GM21447 (cell line): ENCODE measurements around the gene NDRG4.

Experiments
- ATAC-seq: cut with Tn5 transposase; IDR thresholded peaks from one replicate; pipeline ENCODE4 v1.9.1; 2021; ENCODE audit not compliant: unreplicated experiment

NDRG4 gene

DNA sequence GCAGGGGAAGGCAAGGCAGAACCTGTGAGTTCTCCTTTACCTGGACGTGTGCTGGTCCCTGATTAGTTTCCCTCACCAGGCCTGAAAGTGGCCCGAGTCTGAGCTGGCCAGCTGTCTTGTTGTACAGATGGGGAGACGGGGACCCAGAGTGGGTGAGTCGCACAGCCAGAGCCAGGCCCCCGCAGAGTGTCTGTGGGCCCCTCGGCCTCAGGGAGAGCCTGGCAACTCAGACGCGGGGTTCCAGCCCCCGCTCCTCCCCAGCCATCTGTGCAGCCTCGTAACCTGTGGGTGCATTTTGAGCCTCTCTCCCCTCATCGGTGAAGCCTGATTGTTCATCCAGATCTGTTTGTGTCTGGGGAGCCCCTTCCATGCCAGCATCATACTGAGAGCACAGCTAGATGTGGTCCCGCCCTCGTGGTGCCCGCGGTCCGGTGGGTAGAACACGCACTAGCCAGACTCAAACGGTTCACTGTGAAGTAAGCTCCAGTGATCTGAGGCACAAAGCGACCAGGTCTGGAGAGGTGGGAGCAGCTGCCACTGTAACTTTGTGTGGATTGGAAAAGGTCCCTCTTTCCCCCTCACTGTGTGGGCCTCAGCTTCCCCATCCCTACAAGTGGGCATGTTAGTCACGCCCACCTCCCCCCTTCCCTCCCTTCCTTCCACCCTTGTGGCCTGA is 6.0 kb upstream of the NDRG4 start:
- ATAC-seq, result no peak

DNA sequence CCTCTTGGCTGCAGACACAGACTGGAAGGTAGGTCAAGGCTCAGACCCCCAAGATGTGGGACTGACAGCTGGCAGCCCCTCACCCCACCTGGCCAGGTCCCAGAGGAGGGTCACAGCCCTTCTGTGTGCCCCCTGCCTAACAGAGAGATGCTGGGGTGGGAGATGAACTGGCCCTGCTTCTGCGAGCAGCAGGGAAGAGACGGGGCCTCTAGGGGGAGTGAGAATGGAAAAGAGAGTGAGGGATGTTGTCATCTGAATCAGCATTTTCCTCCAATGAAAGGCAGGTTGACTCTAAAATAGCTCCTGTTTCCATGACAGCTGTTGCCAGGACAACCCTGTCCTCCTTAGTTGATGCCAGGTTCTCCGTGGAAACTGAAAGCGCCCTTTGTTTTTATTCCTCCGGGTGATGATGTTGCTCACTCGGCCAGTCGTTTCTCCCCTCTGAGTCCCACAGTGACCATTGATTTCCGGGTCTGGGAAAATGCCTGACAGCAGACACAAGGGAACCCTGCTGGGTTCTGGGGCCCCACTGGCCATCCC is 4.9 kb upstream of the NDRG4 start:
- peak; percentile 79 for ATAC-seq

- no peak for ATAC-seq
Observed at GRCh38 chr16:58495521-58496331, 4.2 kb upstream of the NDRG4 start.

DNA sequence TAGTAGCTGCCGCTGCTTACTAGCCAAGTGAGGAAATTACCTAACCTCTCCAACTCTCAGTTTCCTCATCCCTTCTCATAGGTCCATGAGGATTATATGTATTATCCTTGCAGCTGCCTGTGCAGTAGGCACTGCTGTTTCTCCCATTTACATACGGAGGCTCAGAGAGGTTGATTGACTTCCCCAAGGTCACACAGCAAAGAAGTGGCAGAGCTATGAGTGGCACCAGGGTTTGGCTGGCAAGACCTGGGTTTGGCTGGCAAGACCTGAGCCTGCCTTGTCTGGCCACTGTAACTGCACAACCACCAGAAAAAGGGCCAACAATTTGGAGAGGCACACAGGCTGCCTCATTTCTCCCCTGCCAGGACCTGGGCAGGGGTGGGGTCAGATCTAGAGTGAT is 2.5 kb upstream of the NDRG4 start:
- no peak for ATAC-seq

DNA sequence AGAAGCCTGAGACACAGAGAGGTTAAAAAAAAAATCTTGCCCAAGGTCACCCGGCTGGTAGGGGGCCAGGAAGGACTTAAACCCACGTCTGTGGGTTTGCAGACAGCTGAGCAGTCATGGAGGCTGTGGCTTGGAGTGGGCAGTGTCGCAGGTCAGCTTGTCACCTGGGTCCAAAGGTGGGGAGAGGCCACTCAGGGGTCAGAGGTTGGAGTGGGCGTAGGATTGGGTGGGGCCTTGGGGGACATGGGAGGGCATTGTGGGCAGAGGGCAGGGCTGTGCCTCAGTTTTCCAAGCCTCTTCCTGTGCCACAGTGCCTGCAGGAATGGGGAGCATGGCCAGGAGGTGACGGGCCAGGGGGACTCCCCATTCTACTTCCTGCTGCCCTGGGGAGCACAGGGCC is 2.0 kb upstream of the NDRG4 start:
- no peak for ATAC-seq

GRCh38 chr16:58498341-58499091 is 1.4 kb upstream of the NDRG4 start:
- ATAC-seq, result no peak

DNA sequence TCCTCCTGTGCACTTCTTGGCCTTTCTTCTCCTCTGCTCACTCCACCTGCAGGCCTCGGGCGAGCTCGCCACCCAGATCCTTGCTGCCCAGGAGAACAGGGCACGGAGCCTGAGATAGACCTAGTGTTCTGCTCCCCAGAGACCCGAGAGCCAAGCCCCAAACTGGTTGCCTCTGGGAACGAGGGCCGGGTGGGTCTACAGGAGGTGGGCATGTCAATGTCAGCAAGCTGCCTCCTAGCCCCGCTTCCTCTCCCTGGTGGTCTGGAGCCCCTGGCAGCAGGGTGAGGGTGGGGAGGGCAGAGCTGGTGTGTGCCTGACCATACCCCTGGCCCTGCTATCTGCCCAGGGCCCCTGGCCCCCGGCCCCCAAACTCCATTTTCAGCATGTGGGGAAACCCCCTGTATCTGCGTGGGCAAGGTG is 841 bp upstream of the NDRG4 start:
- no peak for ATAC-seq

GRCh38 chr16:58500430-58501241 is 693 bp downstream of the NDRG4 start:
- ATAC-seq, result no peak

GRCh38 chr16:58501242-58502131 is 1.5 kb downstream of the NDRG4 start:
- ATAC-seq, result no peak

DNA sequence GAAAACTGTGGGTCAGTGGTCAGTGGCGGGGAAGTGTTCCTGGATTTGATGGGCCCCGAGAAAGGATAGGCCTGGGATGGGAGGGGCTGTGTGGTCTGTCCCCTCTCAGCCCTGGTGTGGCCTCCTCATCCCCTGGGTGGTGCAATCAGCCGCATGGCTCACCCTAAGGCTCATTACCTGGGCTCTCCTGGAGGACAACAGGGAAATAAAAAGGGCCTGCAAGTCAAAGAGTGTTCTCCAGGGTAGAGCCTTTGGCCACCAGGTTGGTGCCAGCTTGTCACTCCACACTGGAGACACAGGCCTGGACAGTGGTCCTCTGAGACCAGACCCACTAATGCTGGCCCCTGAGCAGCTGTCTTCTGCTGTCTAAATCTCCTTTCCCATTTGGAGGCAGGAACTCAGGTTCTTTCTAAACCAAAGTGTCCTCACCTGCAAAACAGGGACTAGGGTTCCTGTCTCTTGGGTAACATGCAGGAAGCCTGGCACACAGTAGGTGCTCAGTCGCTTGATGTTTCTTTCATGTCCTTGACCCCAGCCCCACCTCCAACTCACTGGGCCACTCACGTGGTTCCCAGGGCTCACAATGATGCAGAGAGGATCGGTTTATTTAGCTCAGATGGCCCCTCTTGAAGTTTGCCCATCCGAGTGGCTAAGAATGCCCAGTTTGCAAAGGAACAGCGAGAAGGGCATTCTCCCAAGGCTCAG is 2.4 kb downstream of the NDRG4 start:
- no peak for ATAC-seq

DNA sequence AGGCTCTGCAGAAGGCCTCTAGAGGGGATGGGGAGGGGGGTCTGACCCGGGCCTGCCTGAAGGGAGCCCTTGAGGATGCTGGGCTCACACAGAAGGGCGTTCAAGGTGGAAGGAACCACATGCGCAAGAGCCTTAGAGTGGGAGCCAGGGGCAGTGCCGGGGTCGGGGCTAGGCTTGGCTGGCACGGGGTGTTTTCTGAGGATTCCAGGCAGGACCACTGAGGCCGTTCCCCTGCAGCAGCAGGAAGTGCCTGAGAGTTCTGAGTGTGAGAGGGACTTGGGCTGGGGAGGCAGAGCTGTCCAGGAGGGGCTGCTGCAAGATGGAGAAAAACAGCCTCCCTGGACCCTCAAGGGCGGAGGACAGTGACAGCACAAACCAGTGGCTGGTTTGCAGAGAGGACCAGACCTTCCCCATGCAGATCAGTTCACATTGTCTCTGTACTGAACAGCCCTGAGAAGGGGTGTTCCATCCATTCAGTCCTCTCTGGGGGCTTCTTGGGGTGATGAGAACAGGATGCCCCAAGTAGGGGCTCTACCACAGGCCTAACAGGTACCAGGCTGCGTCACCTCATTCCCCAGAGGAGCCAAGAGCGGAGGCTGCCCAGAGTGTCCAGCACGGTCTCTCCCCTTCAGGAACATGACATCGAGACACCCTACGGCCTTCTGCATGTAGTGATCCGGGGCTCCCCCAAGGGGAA is 3.4 kb downstream of the NDRG4 start:
- no peak for ATAC-seq

DNA sequence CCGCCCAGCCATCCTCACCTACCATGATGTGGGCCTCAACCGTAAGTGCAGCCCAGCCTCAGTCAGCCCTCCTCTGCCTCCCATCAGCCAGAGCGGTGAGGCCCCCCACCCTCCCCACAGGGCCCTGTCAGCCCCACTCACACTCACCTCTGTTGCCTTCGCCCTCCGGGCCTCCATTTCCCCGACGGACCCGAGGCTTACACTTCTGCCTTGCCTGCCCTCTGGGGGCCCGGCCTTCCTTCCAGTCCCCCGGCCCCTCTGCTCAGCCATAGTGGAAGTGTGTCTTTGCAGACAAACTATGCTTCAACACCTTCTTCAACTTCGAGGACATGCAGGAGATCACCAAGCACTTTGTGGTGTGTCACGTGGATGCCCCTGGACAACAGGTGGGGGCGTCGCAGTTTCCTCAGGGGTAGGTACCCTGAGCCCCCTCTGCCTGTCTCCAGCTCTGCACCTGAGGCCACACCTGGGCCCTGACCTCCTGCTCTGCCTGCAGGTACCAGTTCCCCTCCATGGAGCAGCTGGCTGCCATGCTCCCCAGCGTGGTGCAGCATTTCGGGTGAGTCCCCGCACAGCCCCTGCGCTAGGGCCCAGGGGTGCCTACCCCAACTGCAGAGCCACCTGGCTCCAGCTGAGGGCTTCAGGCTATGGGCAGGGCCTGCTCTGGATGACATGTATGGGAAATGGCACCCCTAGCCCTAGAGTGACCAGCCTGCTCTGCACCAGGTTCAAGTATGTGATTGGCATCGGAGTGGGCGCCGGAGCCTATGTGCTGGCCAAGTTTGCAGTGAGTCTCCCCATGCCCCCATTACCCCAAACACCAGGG is 4.1 kb downstream of the NDRG4 start:
- no peak for ATAC-seq

- ATAC-seq, result no peak
Observed at GRCh38 chr16:58506241-58507194, 6.6 kb downstream of the NDRG4 start.

DNA sequence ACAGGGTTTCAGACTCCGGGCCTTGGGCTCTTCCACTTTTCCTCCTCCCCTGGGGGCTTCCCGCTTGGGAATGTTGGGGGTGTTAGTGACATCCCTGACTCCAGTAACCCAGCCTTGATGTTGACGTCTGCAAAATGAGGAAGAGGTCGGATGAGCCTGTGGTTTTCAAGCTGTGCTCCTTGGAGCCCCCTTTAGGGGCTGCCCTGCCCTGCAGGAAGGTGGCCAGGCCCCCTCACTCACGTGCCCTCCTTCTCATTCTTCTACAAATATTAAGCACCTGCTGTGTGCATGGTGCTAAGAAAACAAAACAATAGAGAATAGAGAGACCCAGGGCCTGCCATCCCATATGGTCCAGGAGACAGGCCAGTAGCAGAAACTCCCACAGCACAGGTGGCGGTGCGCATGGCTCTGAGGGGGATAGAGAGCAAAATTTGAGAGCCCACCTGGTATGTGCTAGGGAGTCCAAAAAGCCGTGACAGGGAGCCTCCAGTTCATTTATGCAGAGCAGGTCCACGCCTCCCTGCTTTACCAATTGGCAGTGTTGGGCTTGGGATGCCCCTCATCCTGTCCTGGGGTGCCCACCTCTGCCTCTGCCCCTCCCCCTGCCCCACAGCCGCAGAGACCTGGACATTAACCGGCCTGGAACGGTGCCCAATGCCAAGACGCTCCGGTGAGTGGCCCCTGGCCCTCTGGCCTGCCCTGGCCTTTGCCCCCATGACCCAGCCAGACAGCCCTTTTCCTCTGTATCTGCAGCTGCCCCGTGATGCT is 7.4 kb downstream of the NDRG4 start:
- ATAC-seq, result no peak

DNA sequence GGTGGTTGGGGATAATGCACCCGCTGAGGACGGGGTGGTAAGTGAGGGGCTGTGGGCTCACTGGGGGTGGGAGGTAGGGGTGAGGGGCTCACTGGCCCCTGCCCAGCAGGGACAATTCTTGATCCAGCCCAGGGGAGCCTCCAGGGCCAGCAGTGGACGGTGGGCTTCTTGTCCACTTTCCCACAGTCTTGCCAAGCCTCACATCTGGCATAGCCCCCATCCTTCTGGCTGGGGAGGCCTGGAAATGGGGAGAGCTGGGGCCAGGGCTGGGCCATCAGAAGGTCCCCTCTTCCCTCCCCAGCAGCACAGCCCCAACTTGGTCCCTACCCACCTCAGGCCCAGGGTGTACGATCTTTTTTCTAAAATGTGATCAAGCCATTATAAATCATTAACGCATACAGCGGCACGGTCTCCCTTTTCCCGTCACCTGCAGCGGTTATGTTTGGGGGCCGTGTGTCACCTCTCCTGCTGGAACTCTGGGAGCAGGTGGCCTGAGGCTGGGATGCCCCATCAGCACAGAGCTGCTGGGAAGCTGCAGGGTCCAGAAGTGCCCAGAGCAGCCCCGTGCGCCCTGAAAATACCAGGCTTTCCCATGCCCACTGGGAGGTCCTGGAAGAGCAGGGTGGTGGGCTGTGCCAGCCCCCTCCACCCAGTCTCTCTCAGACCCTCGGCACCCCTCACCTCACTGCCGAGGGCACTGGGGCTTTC is 8.2 kb downstream of the NDRG4 start:
- no peak for ATAC-seq
